ENCODE results near the gene BORCS8.
"Not testable (repeated sequence)": the region's sequence is repeated elsewhere in the genome, so short reads cannot be mapped to it uniquely, and the experiment has no call there.

The BORCS8 gene

DNA sequence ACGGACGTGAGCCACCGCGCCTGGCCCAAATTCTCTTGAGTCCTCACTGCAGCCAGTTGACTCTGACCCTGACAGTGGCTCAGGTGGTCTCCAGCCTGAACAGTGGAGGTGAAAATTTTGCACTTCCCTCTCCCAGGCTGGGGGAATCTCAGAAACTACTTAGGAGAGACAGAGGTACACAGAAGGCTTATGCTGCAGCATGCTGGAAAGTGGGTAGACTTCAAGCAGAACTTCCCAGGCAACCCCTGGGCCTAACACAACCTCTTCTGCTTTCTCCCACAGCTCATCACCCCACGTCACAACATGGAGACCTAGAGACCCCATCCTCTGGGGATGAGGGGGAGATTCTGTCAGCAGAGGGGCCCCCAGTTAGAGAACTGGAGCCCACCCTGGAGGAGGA lies 34.3 kb upstream of the BORCS8 start:
- 87% methylated on average over 4 of the region's 5 CpGs for WGBS
- Histone ChIP-seq H3K27ac (ENCODE audit: low read depth, low read length) (no peak overlapping the region), H3K27me3 (ENCODE audit: insufficient read depth, low read length) (peaks cover 40% of the 10 kb centered on the region), H3K9ac (ENCODE audit: low read depth, low read length) (no peak overlapping the region), H3K4me3 (ENCODE audit: low read length) (no peak overlapping the region), H3K4me1 (ENCODE audit: insufficient read depth, low read length) (no peaks in the 10 kb centered on the region), H3K9me3 (ENCODE audit: insufficient read depth, low read depth, low read length) (no peaks in the 10 kb centered on the region), H3K36me3 (ENCODE audit: insufficient read depth, low read length) (no peaks in the 10 kb centered on the region)

DNA sequence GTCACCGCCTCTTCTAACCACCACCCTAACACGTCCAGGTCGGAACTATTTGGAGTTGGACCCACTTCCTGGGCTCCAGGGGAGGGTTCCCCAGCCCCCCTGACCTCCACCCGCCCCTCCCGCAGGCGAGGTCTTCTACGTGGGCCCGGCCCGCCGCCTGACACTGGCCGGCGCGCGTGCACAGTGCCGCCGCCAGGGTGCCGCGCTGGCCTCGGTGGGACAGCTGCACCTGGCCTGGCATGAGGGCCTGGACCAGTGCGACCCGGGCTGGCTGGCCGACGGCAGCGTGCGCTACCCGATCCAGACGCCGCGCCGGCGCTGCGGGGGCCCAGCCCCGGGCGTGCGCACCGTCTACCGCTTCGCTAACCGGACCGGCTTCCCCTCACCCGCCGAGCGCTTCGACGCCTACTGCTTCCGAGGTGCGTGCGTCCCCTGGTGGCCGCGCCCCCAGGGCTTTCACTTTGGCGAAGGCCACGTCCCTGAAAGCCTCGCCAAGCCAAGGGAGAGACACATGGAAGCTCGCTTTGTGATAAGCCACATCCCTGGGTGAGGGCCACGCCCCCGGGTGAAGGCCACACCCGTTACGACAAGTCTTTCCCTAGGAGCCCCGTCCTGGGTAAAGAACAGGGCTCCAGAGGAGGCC lies 33.0 kb upstream of the BORCS8 start:
- no peak overlapping the region; the same call in 1 of the 2 replicates for H3K9ac ChIP-seq (ENCODE audit: low read depth, low read length)
- WGBS, result 2% methylated on average over 59 of the region's 59 CpGs

DNA sequence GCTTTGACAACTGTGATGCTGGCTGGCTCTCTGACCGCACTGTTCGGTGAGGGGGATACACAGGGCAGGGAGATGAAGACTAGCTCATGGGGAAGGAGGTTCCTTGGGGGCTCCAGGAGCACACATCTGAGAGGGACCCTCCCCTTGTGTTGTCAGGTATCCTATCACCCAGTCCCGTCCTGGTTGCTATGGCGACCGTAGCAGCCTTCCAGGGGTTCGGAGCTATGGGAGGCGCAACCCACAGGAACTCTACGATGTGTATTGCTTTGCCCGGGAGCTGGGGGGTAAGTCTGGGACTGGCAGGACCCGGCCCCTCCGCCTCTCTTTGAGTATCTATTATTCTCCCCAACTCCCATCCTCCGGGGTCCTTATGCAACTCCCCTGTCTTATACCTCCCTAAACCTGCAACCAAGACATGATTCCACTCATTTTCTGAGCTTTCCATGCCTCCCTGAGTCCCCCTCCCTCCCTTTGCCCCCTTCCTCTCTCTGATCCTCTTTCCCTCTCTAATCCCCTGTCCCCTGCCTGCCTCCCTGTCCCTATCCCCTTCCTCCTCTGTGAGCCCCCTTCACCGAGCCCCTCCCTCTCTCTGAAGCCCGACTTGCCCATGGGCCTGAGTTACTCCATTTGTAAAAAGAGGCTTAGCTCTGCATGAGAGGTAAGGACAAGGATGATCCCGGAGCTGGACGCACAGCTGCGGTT lies 32.3 kb upstream of the BORCS8 start:
- H3K27me3 ChIP-seq (ENCODE audit: insufficient read depth, low read length), result peaks cover 36% of the 10 kb centered on the region
- WGBS, result 60% methylated on average over 17 of the region's 17 CpGs

More for the DNA sequence above, 33.0 kb upstream of the BORCS8 start:
- Histone ChIP-seq H3K27ac (ENCODE audit: low read depth, low read length) (no peak overlapping the region), H3K4me3 (ENCODE audit: low read length) (peak overlapping the region; percentile 41), H3K9me3 (ENCODE audit: insufficient read depth, low read depth, low read length) (no peaks in the 10 kb centered on the region), H3K36me3 (ENCODE audit: insufficient read depth, low read length) (no peaks in the 10 kb centered on the region), H3K4me1 (ENCODE audit: insufficient read depth, low read length) (no peaks in the 10 kb centered on the region), H3K27me3 (ENCODE audit: insufficient read depth, low read length) (peaks cover 38% of the 10 kb centered on the region)

DNA sequence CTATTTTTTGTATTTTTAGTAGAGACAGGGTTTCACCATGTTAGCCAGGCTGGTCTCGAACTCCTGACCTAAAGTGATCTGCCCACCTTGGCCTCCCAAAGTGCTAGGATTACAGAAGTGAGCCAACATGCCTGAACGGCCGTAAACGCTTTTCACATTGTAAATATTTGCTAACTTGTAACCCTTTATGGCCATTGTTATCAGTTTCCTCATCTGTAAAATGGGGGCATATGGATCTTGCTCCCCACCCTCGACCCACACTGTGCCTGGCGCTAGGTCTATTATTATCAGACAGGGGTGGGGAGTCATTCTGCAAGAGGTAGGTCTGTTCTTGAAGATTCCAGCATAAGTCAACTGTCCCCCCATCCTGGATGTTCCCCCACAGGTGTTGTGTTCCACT lies 31.7 kb upstream of the BORCS8 start:
- no peaks in the 10 kb centered on the region for H3K9me3 ChIP-seq (ENCODE audit: insufficient read depth, low read depth, low read length)
- H3K4me1 ChIP-seq (ENCODE audit: insufficient read depth, low read length), result no peaks in the 10 kb centered on the region
- H3K9ac ChIP-seq (ENCODE audit: low read depth, low read length), result no peak overlapping the region
- peaks cover 35% of the 10 kb centered on the region for H3K27me3 ChIP-seq (ENCODE audit: insufficient read depth, low read length)
- no peak overlapping the region for H3K27ac ChIP-seq (ENCODE audit: low read depth, low read length)
- 88% methylated on average over 6 of the region's 6 CpGs for WGBS
- H3K36me3 ChIP-seq (ENCODE audit: insufficient read depth, low read length), result no peaks in the 10 kb centered on the region
- no peak overlapping the region for H3K4me3 ChIP-seq (ENCODE audit: low read length)

More for the DNA sequence above, 32.3 kb upstream of the BORCS8 start:
- H3K36me3 ChIP-seq (ENCODE audit: insufficient read depth, low read length), result no peaks in the 10 kb centered on the region
- no peaks in the 10 kb centered on the region for H3K9me3 ChIP-seq (ENCODE audit: insufficient read depth, low read depth, low read length)
- H3K4me3 ChIP-seq (ENCODE audit: low read length), result peak overlapping the region; percentile 41
- H3K4me1 ChIP-seq (ENCODE audit: insufficient read depth, low read length), result no peaks in the 10 kb centered on the region
- H3K27ac ChIP-seq (ENCODE audit: low read depth, low read length), result no peak overlapping the region
- H3K9ac ChIP-seq (ENCODE audit: low read depth, low read length), result no peak overlapping the region; the same call in 1 of the 2 replicates

DNA sequence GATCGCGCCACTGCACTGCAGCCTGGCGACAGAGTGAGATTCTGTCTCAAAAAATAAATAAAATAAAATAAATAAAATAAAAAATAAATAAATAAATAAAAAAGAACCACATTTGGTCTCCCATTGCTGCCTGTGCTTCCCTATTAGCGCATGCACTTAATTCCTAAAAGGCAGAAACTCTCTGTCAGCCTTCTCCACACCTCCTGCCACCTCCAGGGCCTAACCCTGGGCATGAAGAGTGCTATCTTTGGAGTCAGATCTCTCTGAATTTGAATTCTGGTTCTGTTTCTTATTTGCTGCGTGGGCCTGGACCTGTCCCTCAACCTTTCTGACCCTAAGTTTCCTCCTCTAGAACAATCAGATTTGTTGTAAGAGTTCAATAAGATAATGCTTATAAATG lies 31.1 kb upstream of the BORCS8 start:
- no peaks in the 10 kb centered on the region for H3K36me3 ChIP-seq (ENCODE audit: insufficient read depth, low read length)
- peaks cover 35% of the 10 kb centered on the region for H3K27me3 ChIP-seq (ENCODE audit: insufficient read depth, low read length)
- H3K4me3 ChIP-seq (ENCODE audit: low read length), result no peak overlapping the region
- no peaks in the 10 kb centered on the region for H3K9me3 ChIP-seq (ENCODE audit: insufficient read depth, low read depth, low read length)
- WGBS, result 93% methylated on average over 2 of the region's 5 CpGs
- no peak overlapping the region for H3K9ac ChIP-seq (ENCODE audit: low read depth, low read length)
- no peaks in the 10 kb centered on the region for H3K4me1 ChIP-seq (ENCODE audit: insufficient read depth, low read length)
- H3K27ac ChIP-seq (ENCODE audit: low read depth, low read length), result no peak overlapping the region

DNA sequence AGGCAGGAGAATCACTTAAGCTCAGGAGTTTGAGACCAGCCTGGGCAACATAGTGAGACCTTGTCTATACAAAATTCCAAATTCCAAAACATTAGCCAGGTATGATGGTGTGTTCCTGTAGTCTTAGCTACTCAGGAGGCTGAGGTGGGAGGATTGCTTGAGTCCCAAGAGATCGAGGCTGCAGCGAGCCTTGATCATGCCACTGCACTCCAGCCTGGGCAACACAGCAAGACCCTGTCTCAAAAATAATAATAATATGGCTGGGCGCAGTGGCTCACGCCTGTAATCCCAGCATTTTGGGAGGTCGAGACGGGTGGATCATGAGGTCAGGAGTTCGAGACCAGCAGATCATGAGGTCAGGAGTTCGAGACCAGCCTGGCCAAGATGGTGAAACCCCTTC lies 29.0 kb upstream of the BORCS8 start:
- H3K9ac ChIP-seq (ENCODE audit: low read depth, low read length); H3K4me1 ChIP-seq (ENCODE audit: insufficient read depth, low read length); H3K27ac ChIP-seq (ENCODE audit: low read depth, low read length); H3K4me3 ChIP-seq (ENCODE audit: low read length); H3K9me3 ChIP-seq (ENCODE audit: insufficient read depth, low read depth, low read length); H3K36me3 ChIP-seq (ENCODE audit: insufficient read depth, low read length): not testable (repeated sequence)
- H3K27me3 ChIP-seq (ENCODE audit: insufficient read depth, low read length), result peaks cover 29% of the 10 kb centered on the region
- WGBS, result 91% methylated on average over 8 of the region's 8 CpGs

DNA sequence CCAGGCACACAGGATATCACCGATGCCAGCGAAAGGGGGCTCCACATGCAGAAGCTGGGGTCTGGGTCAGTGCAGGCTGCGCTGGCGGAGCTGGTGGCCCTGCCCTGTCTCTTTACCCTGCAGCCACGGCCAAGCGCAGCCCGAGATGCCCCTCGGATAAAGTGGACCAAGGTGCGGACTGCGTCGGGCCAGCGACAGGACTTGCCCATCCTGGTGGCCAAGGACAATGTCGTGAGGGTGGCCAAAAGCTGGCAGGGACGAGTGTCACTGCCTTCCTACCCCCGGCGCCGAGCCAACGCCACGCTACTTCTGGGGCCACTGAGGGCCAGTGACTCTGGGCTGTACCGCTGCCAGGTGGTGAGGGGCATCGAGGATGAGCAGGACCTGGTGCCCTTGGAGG lies 27.0 kb upstream of the BORCS8 start:
- no peak overlapping the region for H3K27ac ChIP-seq (ENCODE audit: low read depth, low read length)
- 88% methylated on average over 21 of the region's 21 CpGs for WGBS
- H3K27me3 ChIP-seq (ENCODE audit: insufficient read depth, low read length), result peaks cover 23% of the 10 kb centered on the region
- no peaks in the 10 kb centered on the region for H3K36me3 ChIP-seq (ENCODE audit: insufficient read depth, low read length)
- H3K4me3 ChIP-seq (ENCODE audit: low read length), result no peak overlapping the region
- H3K4me1 ChIP-seq (ENCODE audit: insufficient read depth, low read length), result no peaks in the 10 kb centered on the region
- no peak overlapping the region for H3K9ac ChIP-seq (ENCODE audit: low read depth, low read length)
- no peaks in the 10 kb centered on the region for H3K9me3 ChIP-seq (ENCODE audit: insufficient read depth, low read depth, low read length)

DNA sequence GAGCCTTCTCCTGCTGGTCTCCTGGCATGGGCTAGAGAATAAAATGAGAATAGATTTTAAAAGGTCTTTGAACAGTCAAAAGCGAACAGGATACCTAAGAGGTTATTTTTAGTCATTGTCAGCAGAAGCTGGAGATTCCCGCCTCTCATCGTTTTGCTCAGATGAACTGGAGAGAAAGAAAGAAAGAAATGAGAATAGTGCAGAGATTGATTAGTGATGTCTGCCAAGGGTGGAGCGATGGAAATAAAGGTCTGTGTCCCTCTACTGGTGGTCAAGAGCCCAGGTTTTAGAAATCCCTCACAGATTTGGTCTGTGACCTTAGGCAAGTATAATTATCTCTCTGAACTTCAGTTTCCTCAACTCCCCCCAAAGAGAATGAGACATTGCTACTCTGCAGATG lies 25.1 kb upstream of the BORCS8 start:
- no peak overlapping the region for H3K27ac ChIP-seq (ENCODE audit: low read depth, low read length)
- H3K27me3 ChIP-seq (ENCODE audit: insufficient read depth, low read length), result peaks cover 32% of the 10 kb centered on the region
- H3K4me3 ChIP-seq (ENCODE audit: low read length), result no peak overlapping the region
- 0 out of 2 replicates have a peak, but pooled peaks cover 3% of the 10 kb centered on the region for H3K4me1 ChIP-seq (ENCODE audit: insufficient read depth, low read length)
- H3K9me3 ChIP-seq (ENCODE audit: insufficient read depth, low read depth, low read length), result no peaks in the 10 kb centered on the region
- no peaks in the 10 kb centered on the region for H3K36me3 ChIP-seq (ENCODE audit: insufficient read depth, low read length)
- 31% methylated on average over 4 of the region's 4 CpGs for WGBS
- H3K9ac ChIP-seq (ENCODE audit: low read depth, low read length), result no peak overlapping the region

DNA sequence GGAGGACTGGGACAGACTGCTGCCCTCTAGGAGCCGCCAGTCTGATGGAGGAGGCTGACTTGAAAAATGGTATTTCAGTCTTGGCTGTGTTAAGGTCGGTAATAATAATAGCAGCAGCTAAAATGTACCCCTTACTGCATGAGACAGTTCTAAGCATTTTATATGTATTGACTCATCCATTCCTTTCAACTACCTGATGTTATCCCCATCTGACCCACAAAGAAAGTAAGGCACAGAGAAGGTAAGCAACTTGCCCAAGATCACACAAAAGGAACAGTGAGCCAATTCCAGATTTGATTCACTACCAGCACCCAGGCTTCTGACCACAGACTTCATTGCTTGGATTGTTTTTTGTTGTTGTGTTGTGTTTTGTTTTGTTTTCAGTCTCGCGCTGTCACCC lies 23.8 kb upstream of the BORCS8 start:
- Histone ChIP-seq H3K9me3 (ENCODE audit: insufficient read depth, low read depth, low read length) (no peaks in the 10 kb centered on the region), H3K27ac (ENCODE audit: low read depth, low read length) (no peak overlapping the region), H3K36me3 (ENCODE audit: insufficient read depth, low read length) (no peaks in the 10 kb centered on the region), H3K4me3 (ENCODE audit: low read length) (no peak overlapping the region), H3K4me1 (ENCODE audit: insufficient read depth, low read length) (0 out of 2 replicates have a peak, but pooled peaks cover 3% of the 10 kb centered on the region), H3K9ac (ENCODE audit: low read depth, low read length) (no peak overlapping the region), H3K27me3 (ENCODE audit: insufficient read depth, low read length) (peaks cover 45% of the 10 kb centered on the region)
- 74% methylated on average over 3 of the region's 4 CpGs for WGBS

DNA sequence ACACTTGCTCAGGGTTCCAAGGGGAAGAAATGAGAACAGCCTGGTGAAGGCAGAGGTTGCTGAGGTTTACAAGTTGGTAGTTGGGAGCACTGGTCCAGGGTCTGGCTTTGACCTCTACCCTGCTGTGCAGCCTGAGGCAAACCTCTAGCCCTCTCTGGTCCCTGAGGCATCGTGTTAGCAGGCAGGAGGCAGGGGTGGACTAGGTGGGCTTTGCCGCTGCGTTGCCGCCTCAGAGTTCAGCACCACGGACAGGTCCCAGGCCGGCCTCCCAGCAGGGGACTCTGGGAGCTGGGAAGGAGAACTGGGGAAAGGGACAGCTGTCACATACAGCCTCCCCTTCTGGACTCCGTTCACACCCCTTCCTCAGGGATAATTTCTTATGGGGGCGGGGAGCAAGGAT lies 22.9 kb upstream of the BORCS8 start:
- Histone ChIP-seq H3K27me3 (ENCODE audit: insufficient read depth, low read length) (peaks cover 54% of the 10 kb centered on the region), H3K36me3 (ENCODE audit: insufficient read depth, low read length) (no peaks in the 10 kb centered on the region), H3K27ac (ENCODE audit: low read depth, low read length) (no peak overlapping the region), H3K4me3 (ENCODE audit: low read length) (no peak overlapping the region), H3K9ac (ENCODE audit: low read depth, low read length) (no peak overlapping the region), H3K4me1 (ENCODE audit: insufficient read depth, low read length) (0 out of 2 replicates have a peak, but pooled peaks cover 3% of the 10 kb centered on the region), H3K9me3 (ENCODE audit: insufficient read depth, low read depth, low read length) (no peaks in the 10 kb centered on the region)
- 5% methylated on average over 8 of the region's 8 CpGs for WGBS

DNA sequence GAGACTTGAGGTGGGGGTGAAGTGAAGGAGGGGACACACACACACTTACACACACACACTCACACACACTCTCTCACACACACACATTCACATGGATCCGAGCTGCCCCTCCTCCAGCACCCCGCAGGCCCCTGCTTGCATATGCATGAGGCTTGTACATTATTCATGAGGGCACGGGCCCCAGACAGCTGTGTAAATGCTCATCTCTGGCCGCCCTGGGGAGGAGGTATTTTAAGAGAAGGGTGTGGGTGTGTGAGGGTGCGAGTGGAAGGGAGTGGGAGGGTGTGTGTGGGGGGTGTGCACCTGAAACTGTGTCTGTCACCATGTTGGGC lies 22.2 kb upstream of the BORCS8 start:
- Histone ChIP-seq H3K9me3 (ENCODE audit: insufficient read depth, low read depth, low read length) (no peaks in the 10 kb centered on the region), H3K27me3 (ENCODE audit: insufficient read depth, low read length) (peaks cover 61% of the 10 kb centered on the region), H3K27ac (ENCODE audit: low read depth, low read length) (no peak overlapping the region), H3K9ac (ENCODE audit: low read depth, low read length) (no peak overlapping the region), H3K36me3 (ENCODE audit: insufficient read depth, low read length) (no peaks in the 10 kb centered on the region), H3K4me1 (ENCODE audit: insufficient read depth, low read length) (0 out of 2 replicates have a peak, but pooled peaks cover 3% of the 10 kb centered on the region), H3K4me3 (ENCODE audit: low read length) (no peak overlapping the region)
- whole genome bisulfite sequencing, result 5% methylated on average over 5 of the region's 5 CpGs

Measured in HUES64 (cell line).